H9 (cell line): ENCODE data around the gene TNFRSF11A. TPM values are rescaled to one million over a fixed set of nuclear protein-coding genes. Genes with fewer than 3 reads are reported as not detected.

Experiments used
- DNase-seq: peaks from one replicate; pipeline ENCODE4 v3.0.0-alpha.2; 2017
- H2AFZ ChIP-seq: one replicate; pipeline ENCODE4 v1.6.1; 2013; ENCODE audit warnings: mild to moderate bottlenecking, low read length, control low read depth, moderate library complexity
- H2AK5ac ChIP-seq: 2 replicates; pipeline ENCODE4 v1.6.1; 2013; ENCODE audit warnings: low read length, control low read depth, mixed read lengths; ENCODE audit not compliant: insufficient read length
- H2BK120ac ChIP-seq: one replicate; pipeline ENCODE4 v1.6.1; 2013; ENCODE audit warnings: low read depth, mild to moderate bottlenecking, low read length, control low read depth, inconsistent platforms; ENCODE audit not compliant: poor library complexity, severe bottlenecking
- H2BK12ac ChIP-seq: 2 replicates; pipeline ENCODE4 v1.6.1; 2013; ENCODE audit warnings: low read length, control low read depth, mixed read lengths, low read depth; ENCODE audit not compliant: insufficient read length
- H2BK15ac ChIP-seq: 2 replicates; pipeline ENCODE4 v1.6.1; 2013; ENCODE audit warnings: low read depth, low read length, control low read depth
- H2BK20ac ChIP-seq: one replicate; pipeline ENCODE4 v1.6.1; 2013; ENCODE audit warnings: low read depth, mild to moderate bottlenecking, low read length, control low read depth, inconsistent platforms; ENCODE audit not compliant: poor library complexity, severe bottlenecking
- H2BK5ac ChIP-seq: 2 replicates; pipeline ENCODE4 v1.6.1; 2013; ENCODE audit warnings: low read length, control low read depth, mixed read lengths; ENCODE audit not compliant: insufficient read length
- H3K14ac ChIP-seq: 2 replicates; pipeline ENCODE4 v1.6.1; 2013; ENCODE audit warnings: low read length, control low read depth; ENCODE audit not compliant: insufficient read depth
- H3K18ac ChIP-seq: 2 replicates; pipeline ENCODE4 v1.6.1; 2013; ENCODE audit warnings: low read depth, mild to moderate bottlenecking, mixed read lengths, low read length, control low read depth; ENCODE audit not compliant: insufficient read length
- H3K23ac ChIP-seq: 2 replicates; pipeline ENCODE4 v1.6.1; 2013; ENCODE audit warnings: low read length, control low read depth, mixed read lengths, low read depth; ENCODE audit not compliant: insufficient read length
- H3K23me2 ChIP-seq: 2 replicates; pipeline ENCODE4 v1.6.1; 2013; ENCODE audit warnings: low read depth, mild to moderate bottlenecking, mixed read lengths, low read length, control low read depth; ENCODE audit not compliant: insufficient read length, poor library complexity, severe bottlenecking
- H3K27ac ChIP-seq: 2 replicates; pipeline ENCODE4 v1.5.1; 2013; ENCODE audit warnings: low read length, control low read depth, mixed read lengths, low read depth; ENCODE audit not compliant: insufficient read length
- H3K27me3 ChIP-seq: 2 replicates; pipeline ENCODE4 v1.6.1; 2013; ENCODE audit warnings: low read length, control low read depth, inconsistent platforms; ENCODE audit not compliant: insufficient read depth
- H3K4ac ChIP-seq: 2 replicates; pipeline ENCODE4 v1.6.1; 2013; ENCODE audit warnings: low read depth, mild to moderate bottlenecking, control low read depth, inconsistent platforms, low read length, moderate library complexity
- H3K4me1 ChIP-seq: 2 replicates; pipeline ENCODE4 v1.6.1; 2013; ENCODE audit warnings: low read length, control low read depth, inconsistent platforms; ENCODE audit not compliant: insufficient read depth
- H3K4me2 ChIP-seq: 2 replicates; pipeline ENCODE4 v1.6.1; 2013; ENCODE audit warnings: low read length, control low read depth, mixed read lengths; ENCODE audit not compliant: insufficient read length, insufficient read depth
- H3K56ac ChIP-seq: 2 replicates; pipeline ENCODE4 v1.6.1; 2013; ENCODE audit warnings: low read depth, mild to moderate bottlenecking, mixed read lengths, low read length, control low read depth; ENCODE audit not compliant: insufficient read length
- H3K79me1 ChIP-seq: 2 replicates; pipeline ENCODE4 v1.6.1; 2013; ENCODE audit warnings: low read depth, mild to moderate bottlenecking, moderate library complexity, low read length, control low read depth, inconsistent platforms; ENCODE audit not compliant: insufficient read depth, poor library complexity, severe bottlenecking
- H3K79me2 ChIP-seq: 2 replicates; pipeline ENCODE4 v1.6.1; 2013; ENCODE audit warnings: low read length, control low read depth, inconsistent platforms; ENCODE audit not compliant: insufficient read depth
- H3K9ac ChIP-seq: 2 replicates; pipeline ENCODE4 v1.6.1; 2013; ENCODE audit warnings: low read length, control low read depth, mixed read lengths; ENCODE audit not compliant: insufficient read length; ENCODE audit errors: extremely low read depth
- H3K9me3 ChIP-seq: one replicate; pipeline ENCODE4 v1.6.1; 2013; ENCODE audit warnings: low read depth, low read length, inconsistent platforms; ENCODE audit not compliant: control insufficient read depth
- H3T11ph ChIP-seq: one replicate; pipeline ENCODE4 v1.6.1; 2013; ENCODE audit warnings: mild to moderate bottlenecking, low read length, control low read depth, inconsistent platforms
- H4K20me1 ChIP-seq: one replicate; pipeline ENCODE4 v1.6.1; 2013; ENCODE audit not compliant: control insufficient read depth, insufficient read length, insufficient read depth
- H4K5ac ChIP-seq: 2 replicates; pipeline ENCODE4 v1.6.1; 2013; ENCODE audit warnings: low read depth, mild to moderate bottlenecking, mixed read lengths, low read length, control low read depth; ENCODE audit not compliant: insufficient read length
- H4K8ac ChIP-seq: replicated peaks from 2 replicates; pipeline ENCODE4 v1.6.1; 2013; ENCODE audit warnings: low read length, control low read depth, mixed read lengths, low read depth; ENCODE audit not compliant: insufficient read length
- H4K91ac ChIP-seq: 2 replicates; pipeline ENCODE4 v1.6.1; 2013; ENCODE audit warnings: low read depth, mild to moderate bottlenecking, moderate library complexity, mixed read lengths, low read length, control low read depth; ENCODE audit not compliant: insufficient read length
- H3K27ac Mint-ChIP-seq, 3 experiments: 2 replicates in 2 of 3; 3 replicates in 1 of 3; pipeline ENCODE4 v1.8.0; 2020 to 2021; ENCODE audit warnings: mixed read lengths in 3 of 3, mild to moderate bottlenecking in 1 of 3, moderate library complexity in 1 of 3
- H3K27me3 Mint-ChIP-seq: 2 replicates; pipeline ENCODE4 v1.8.0; 2021; ENCODE audit warnings: low read depth, mild to moderate bottlenecking, moderate library complexity, mixed read lengths
- H3K36me3 Mint-ChIP-seq, 3 experiments: 2 replicates in 2 of 3; 3 replicates in 1 of 3; pipeline ENCODE4 v1.8.0; 2020 to 2021; ENCODE audit warnings: low read depth in 3 of 3, mixed read lengths in 3 of 3; ENCODE audit not compliant: insufficient read depth in 1 of 3
- H3K4me1 Mint-ChIP-seq, 2 experiments: 2 replicates each; pipeline ENCODE4 v1.8.0; 2020; ENCODE audit warnings: mixed read lengths in 2 of 2
- H3K4me3 Mint-ChIP-seq, 2 experiments: 2 replicates in 1 of 2; 3 replicates in 1 of 2; pipeline ENCODE4 v1.8.0; 2020 to 2021; ENCODE audit warnings: mild to moderate bottlenecking in 2 of 2, mixed read lengths in 2 of 2, moderate library complexity in 1 of 2
- H3K9me3 Mint-ChIP-seq, 2 experiments: 2 replicates in 1 of 2; 3 replicates in 1 of 2; pipeline ENCODE4 v1.8.0; 2020; ENCODE audit warnings: mild to moderate bottlenecking in 2 of 2, mixed read lengths in 2 of 2, moderate library complexity in 1 of 2
- CTCF ChIP-seq: fragments of 200-600 bp; sonication (generic); conservative IDR thresholded peaks from 3 replicates; pipeline ENCODE4 v1.8.0; 2021; ENCODE audit warnings: antibody characterized with exemption, mild to moderate bottlenecking
- WGBS: extraction: QIAGEN DNeasy Blood & Tissue Kit; methylation state at CpG from one replicate; pipeline ENCODE4 v1.1.7; 2013; ENCODE audit warnings: missing lambda C conversion rate, low lambda C conversion rate, mixed read lengths; ENCODE audit not compliant: insufficient read length; ENCODE audit errors: extremely low coverage; 5-methylcytosine and 5-hydroxymethylcytosine counted together
- total RNA-seq: library from RNA; stranded (reverse); gene quantifications from 2 replicates; pipeline ENCODE4 v1.2.1, GENCODE V29; 2021

Gene TNFRSF11A
- total RNA-seq, 1 experiment from 2014 or later: 7.8 TPM

GRCh38 chr18:62420513-62421209 is 95.6 kb downstream of the TNFRSF11A start:
- Histone ChIP-seq H2BK120ac (no peak overlapping the region), H2BK5ac (no peak overlapping the region), H2BK15ac (no peak overlapping the region), H4K91ac (no peak overlapping the region), H3K27me3 (no peaks in the 10 kb centered on the region), H3K23ac (no peak overlapping the region), H4K20me1 (no peaks in the 10 kb centered on the region), H3K27ac (no peak overlapping the region), H3T11ph (no peak overlapping the region), H2BK20ac (no peak overlapping the region), H2AFZ (no peak overlapping the region), H3K14ac (no peak overlapping the region), H3K9ac (no peak overlapping the region), H3K9me3 (no peaks in the 10 kb centered on the region), H4K5ac (no peak overlapping the region), H3K23me2 (peaks cover 2% of the 10 kb centered on the region), H3K56ac (no peak overlapping the region), H3K4me1 (no peaks in the 10 kb centered on the region; the same call in 1 of the 2 replicates), H2AK5ac (no peak overlapping the region), H3K4ac (no peak overlapping the region), H3K18ac (no peak overlapping the region), H4K8ac (no peak overlapping the region), H3K79me1 (no peaks in the 10 kb centered on the region), H3K79me2 (no peaks in the 10 kb centered on the region), H3K4me2 (no peak overlapping the region), H2BK12ac (no peak overlapping the region)
- no CpG with 5 or more reads among the region's 9 CpGs for WGBS
- H3K4me3 Mint-ChIP-seq: no peak overlapping the region
- H3K27me3 Mint-ChIP-seq: peaks cover 7% of the 10 kb centered on the region
- DNase-seq: no peak
- TF ChIP-seq CTCF: no peak
- no peaks in the 10 kb centered on the region; a peak in 1 of 7 replicates for H3K36me3 Mint-ChIP-seq
- no peak overlapping the region for H3K27ac Mint-ChIP-seq
- H3K4me1 Mint-ChIP-seq: peaks cover 9 to 11% of the 10 kb centered on the region in 2 experiments
- no peaks in the 10 kb centered on the region; a peak in 1 of 5 replicates for H3K9me3 Mint-ChIP-seq
